ENCODE measurements around the gene MRPL19.
A peak's percentile ranks its signal among the peaks of the same experiment; 100 is the strongest.
"Not testable (repeated sequence)": the region's sequence is repeated elsewhere in the genome, so short reads cannot be mapped to it uniquely, and the experiment has no call there.

MRPL19 gene

GRCh38 chr2:75679556-75679955 is 33.0 kb downstream of the MRPL19 start:
- Mint-ChIP-seq H3K4me1 (peaks cover 20% of the 10 kb centered on the region), H3K36me3 (peaks cover 10% of the 10 kb centered on the region), H3K27me3 (no peaks in the 10 kb centered on the region), H3K9me3 (no peaks in the 10 kb centered on the region), H3K4me3 (no peak overlapping the region), H3K27ac (no peak overlapping the region)

- Mint-ChIP-seq H3K36me3 (peaks cover 17% of the 10 kb centered on the region), H3K4me3 (no peak overlapping the region), H3K27me3 (no peaks in the 10 kb centered on the region), H3K27ac (peak overlapping the region; percentile 2), H3K4me1 (peaks cover 20% of the 10 kb centered on the region), H3K9me3 (no peaks in the 10 kb centered on the region)
Measured at GRCh38 chr2:75680402-75680801, 33.8 kb downstream of the MRPL19 start.

GRCh38 chr2:75683430-75683829 is 36.8 kb downstream of the MRPL19 start:
- H3K4me1 Mint-ChIP-seq: peaks cover 10% of the 10 kb centered on the region
- H3K36me3 Mint-ChIP-seq: peaks cover 26% of the 10 kb centered on the region
- not testable (repeated sequence) for H3K4me3 Mint-ChIP-seq, H3K9me3 Mint-ChIP-seq, H3K27me3 Mint-ChIP-seq, H3K27ac Mint-ChIP-seq

GRCh38 chr2:75688196-75688595 is 41.6 kb downstream of the MRPL19 start:
- Mint-ChIP-seq H3K36me3 (peaks cover 32% of the 10 kb centered on the region), H3K27me3 (no peaks in the 10 kb centered on the region), H3K27ac (no peak overlapping the region), H3K9me3 (no peaks in the 10 kb centered on the region), H3K4me1 (peaks cover 4% of the 10 kb centered on the region), H3K4me3 (no peak overlapping the region)

- H3K4me3 Mint-ChIP-seq: no peak overlapping the region
- H3K27ac Mint-ChIP-seq: no peak overlapping the region
- H3K4me1 Mint-ChIP-seq: no peaks in the 10 kb centered on the region
- peaks cover 36% of the 10 kb centered on the region for H3K36me3 Mint-ChIP-seq
- H3K27me3 Mint-ChIP-seq: no peaks in the 10 kb centered on the region
- H3K9me3 Mint-ChIP-seq: no peaks in the 10 kb centered on the region
Measured at GRCh38 chr2:75698918-75699317, 52.3 kb downstream of the MRPL19 start.

GRCh38 chr2:75702593-75702992 is 56.0 kb downstream of the MRPL19 start:
- Mint-ChIP-seq H3K27ac (no peak overlapping the region), H3K36me3 (peaks cover 40% of the 10 kb centered on the region), H3K4me3 (no peak overlapping the region), H3K4me1 (peaks cover 15% of the 10 kb centered on the region), H3K27me3 (no peaks in the 10 kb centered on the region), H3K9me3 (no peaks in the 10 kb centered on the region)

- peaks cover 35% of the 10 kb centered on the region for H3K36me3 Mint-ChIP-seq
- no peaks in the 10 kb centered on the region for H3K27me3 Mint-ChIP-seq
- H3K4me3 Mint-ChIP-seq: no peak overlapping the region
- H3K4me1 Mint-ChIP-seq: peaks cover 22% of the 10 kb centered on the region
- H3K9me3 Mint-ChIP-seq: no peaks in the 10 kb centered on the region
- no peak overlapping the region for H3K27ac Mint-ChIP-seq
Measured at GRCh38 chr2:75703589-75704287, 57.2 kb downstream of the MRPL19 start.

- Mint-ChIP-seq H3K9me3 (no peaks in the 10 kb centered on the region), H3K27me3 (no peaks in the 10 kb centered on the region), H3K36me3 (peaks cover 29% of the 10 kb centered on the region), H3K27ac (no peak overlapping the region), H3K4me1 (peaks cover 32% of the 10 kb centered on the region), H3K4me3 (no peak overlapping the region)
Measured at GRCh38 chr2:75705921-75706320, 59.3 kb downstream of the MRPL19 start.

GRCh38 chr2:75707901-75708300 is 61.3 kb downstream of the MRPL19 start:
- Mint-ChIP-seq H3K4me3 (peak overlapping the region; percentile 47), H3K9me3 (no peaks in the 10 kb centered on the region), H3K36me3 (peaks cover 19% of the 10 kb centered on the region), H3K27me3 (no peaks in the 10 kb centered on the region), H3K4me1 (peaks cover 37% of the 10 kb centered on the region), H3K27ac (no peak overlapping the region)

GRCh38 chr2:75709297-75709696 is 62.7 kb downstream of the MRPL19 start:
- Mint-ChIP-seq H3K27me3 (no peaks in the 10 kb centered on the region), H3K4me1 (peaks cover 37% of the 10 kb centered on the region), H3K36me3 (peaks cover 12% of the 10 kb centered on the region), H3K4me3 (peak overlapping the region; percentile 86), H3K27ac (peak overlapping the region; percentile 66), H3K9me3 (no peaks in the 10 kb centered on the region)

GRCh38 chr2:75710220-75710576 is 63.6 kb downstream of the MRPL19 start:
- peaks cover 37% of the 10 kb centered on the region for H3K4me1 Mint-ChIP-seq
- peak overlapping the region; percentile 86 for H3K4me3 Mint-ChIP-seq
- no peaks in the 10 kb centered on the region for H3K27me3 Mint-ChIP-seq
- peak overlapping the region; percentile 94 for H3K27ac Mint-ChIP-seq
- H3K9me3 Mint-ChIP-seq: no peaks in the 10 kb centered on the region
- H3K36me3 Mint-ChIP-seq: peaks cover 7% of the 10 kb centered on the region

- Mint-ChIP-seq H3K4me1 (peaks cover 37% of the 10 kb centered on the region), H3K36me3 (peaks cover 5% of the 10 kb centered on the region), H3K4me3 (peak within 1 kb of the TSS; percentile 86), H3K9me3 (no peaks in the 10 kb centered on the region), H3K27me3 (no peaks in the 10 kb centered on the region), H3K27ac (peak within 1 kb of the TSS; percentile 94)
Measured at GRCh38 chr2:75710577-75711253, 64.1 kb downstream of the MRPL19 start, which contains the start of gene GCFC2. TSS of gene GCFC2 (minus strand) at chr2:75710915. CDS start at chr2:75710855, 60 bp downstream.

- Mint-ChIP-seq H3K27ac (peak overlapping the region; percentile 23), H3K4me3 (peak overlapping the region; percentile 86), H3K4me1 (peaks cover 32% of the 10 kb centered on the region)
- H3K27me3 Mint-ChIP-seq, H3K36me3 Mint-ChIP-seq, H3K9me3 Mint-ChIP-seq: not testable (repeated sequence)
Measured at GRCh38 chr2:75711590-75711989, 65.0 kb downstream of the MRPL19 start.

GRCh38 chr2:75716406-75716805 is 69.8 kb downstream of the MRPL19 start:
- Mint-ChIP-seq H3K9me3 (peaks cover 9% of the 10 kb centered on the region), H3K4me1 (no peaks in the 10 kb centered on the region), H3K36me3 (peaks cover 2% of the 10 kb centered on the region), H3K27ac (no peak overlapping the region), H3K4me3 (no peak overlapping the region), H3K27me3 (no peaks in the 10 kb centered on the region)

GRCh38 chr2:75719616-75720015 is 73.0 kb downstream of the MRPL19 start:
- H3K27ac Mint-ChIP-seq: no peak overlapping the region

GRCh38 chr2:75720525-75720924 is 73.9 kb downstream of the MRPL19 start:
- no peak overlapping the region for H3K4me3 Mint-ChIP-seq
- peaks cover 9% of the 10 kb centered on the region for H3K9me3 Mint-ChIP-seq
- H3K27ac Mint-ChIP-seq: no peak overlapping the region
- peaks cover 15% of the 10 kb centered on the region for H3K27me3 Mint-ChIP-seq
- H3K4me1 Mint-ChIP-seq: no peaks in the 10 kb centered on the region
- peaks cover 2% of the 10 kb centered on the region for H3K36me3 Mint-ChIP-seq

More at GRCh38 chr2:75719616-75720015, 73.0 kb downstream of the MRPL19 start:
- H3K4me1 Mint-ChIP-seq: no peaks in the 10 kb centered on the region
- H3K27me3 Mint-ChIP-seq: peaks cover 15% of the 10 kb centered on the region
- H3K36me3 Mint-ChIP-seq: peaks cover 2% of the 10 kb centered on the region
- no peak overlapping the region for H3K4me3 Mint-ChIP-seq
- H3K9me3 Mint-ChIP-seq: peaks cover 9% of the 10 kb centered on the region

Data from activated naive CD4-positive, alpha-beta T cell treated with anti-CD3 and anti-CD28 coated beads, Interleukin-2, amount 50 U/mL, for 24 hours (primary cell).